T-helper 1 cell treated with Interleukin-12 subunit alpha and Interleukin-12 subunit beta and Interleukin-4 antibody, amounts not matched to agents 30 ng/mL and 1 ng/mL, for 36 hours (primary cell): ENCODE results near the gene SLC43A3. TPM values are rescaled to one million over a fixed set of nuclear protein-coding genes. Genes with fewer than 3 reads are reported as not detected.

Experiments
- intact Hi-C: fragments of 100-400 bp; cut with micrococcal nuclease; formaldehyde crosslinking; loops from one replicate; pipeline ENCODE4 v1.15.1; 2024
- total RNA-seq: library from RNA; stranded (reverse); gene quantifications from 2 replicates; pipeline ENCODE4 v1.2.3, GENCODE V29; 2022

The SLC43A3 gene
- total RNA-seq, 1 donor from 2014 or later: 52.6 TPM

DNA sequence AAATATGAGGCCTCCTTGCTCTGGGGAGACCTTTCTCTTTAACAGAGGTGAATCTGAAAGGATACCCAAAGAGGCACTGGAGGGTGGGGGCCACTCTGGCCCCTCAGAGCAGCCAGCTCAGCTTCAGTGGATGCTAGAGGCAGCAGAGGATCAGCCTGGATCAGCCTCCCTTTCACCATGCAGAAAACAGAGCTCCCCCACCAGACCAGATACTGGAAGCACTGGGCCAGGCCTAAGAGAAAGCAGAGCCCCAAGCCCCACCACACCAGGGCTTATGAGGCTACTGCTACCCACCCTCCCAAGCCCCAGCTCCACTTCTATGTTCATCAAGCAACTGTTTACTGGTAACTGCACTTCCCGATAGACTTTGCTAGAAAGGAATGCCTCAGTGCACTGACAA lies 4.0 kb upstream of the SLC43A3 start:
- intact Hi-C loops: no loop called here

DNA sequence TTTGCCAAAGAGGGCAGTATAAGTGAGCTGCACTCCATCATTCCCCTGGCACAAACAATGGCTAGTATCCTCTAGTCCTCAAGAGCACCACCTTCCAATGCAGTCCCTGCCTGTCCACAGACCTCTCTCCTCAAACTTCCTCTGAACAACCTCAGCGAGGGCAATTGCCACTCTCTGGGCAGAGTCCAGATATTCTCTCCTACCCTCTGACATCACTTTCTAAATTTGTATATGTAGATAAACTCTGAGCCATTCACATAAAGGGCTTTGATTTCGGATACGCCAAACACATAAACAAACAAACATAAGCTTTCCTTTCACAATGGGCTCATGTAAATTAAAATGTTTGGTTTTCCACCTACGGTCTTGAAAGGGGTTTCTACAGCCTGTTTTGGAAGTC lies 3.0 kb upstream of the SLC43A3 start:
- intact Hi-C loops: loop anchor here (5.0 to 10.0 kb wide), 2 partner anchors 1147 to 1715 kb away; partner anchors contain the start of genes FAM111A, LPXN and ZFP91

- intact Hi-C loops: loop anchor here (1.0 to 10.0 kb wide), 3 partner anchors 29 to 1716 kb away; partner anchors contain the start of genes FAM111A, LPXN and ZFP91
Observed at GRCh38 chr11:57428643-57429042, 1.7 kb upstream of the SLC43A3 start.

DNA sequence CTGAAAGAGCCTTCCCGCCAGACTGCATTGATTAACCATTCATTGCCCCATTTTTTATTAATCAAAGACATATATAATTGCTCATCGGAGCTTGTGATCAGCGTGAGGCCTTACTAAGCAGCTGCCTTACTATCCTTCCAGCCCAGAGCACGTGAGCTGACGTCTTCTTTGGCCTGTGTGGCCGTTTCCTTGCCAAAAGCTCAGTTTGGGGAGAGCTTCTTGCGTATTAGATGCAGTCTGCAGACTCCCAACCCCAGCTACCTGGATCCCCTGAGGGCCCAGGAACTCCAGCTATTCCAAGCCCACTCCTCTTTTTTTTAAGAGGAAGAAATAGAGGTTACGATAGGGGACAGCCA lies 784 bp upstream of the SLC43A3 start:
- intact Hi-C loops: loop anchor here (1.0 to 10.0 kb wide), 5 partner anchors 30 to 1717 kb away; partner anchors contain the start of genes FAM111A, LPXN, TIMM10 and YPEL4

GRCh38 chr11:57426439-57426928 lies 437 bp downstream of the SLC43A3 start:
- intact Hi-C loops: loop anchor here (2.0 to 10.0 kb wide), 3 partner anchors 222 to 1718 kb away; partner anchors contain the start of genes FAM111A, LPXN, YPEL4 and ZFP91

GRCh38 chr11:57425565-57426438 lies 1.1 kb downstream of the SLC43A3 start:
- intact Hi-C loops: loop anchor here (2.0 to 10.0 kb wide), 8 partner anchors 19 to 1719 kb away; partner anchors contain the start of genes CLP1, FAM111A, LPXN and YPEL4

- intact Hi-C loops: loop anchor here (1.0 to 10.0 kb wide), 9 partner anchors 18 to 1720 kb away; partner anchors contain the start of genes CLP1, FAM111A, LPXN and ZFP91
Observed at GRCh38 chr11:57424792-57425564, 1.9 kb downstream of the SLC43A3 start.

DNA sequence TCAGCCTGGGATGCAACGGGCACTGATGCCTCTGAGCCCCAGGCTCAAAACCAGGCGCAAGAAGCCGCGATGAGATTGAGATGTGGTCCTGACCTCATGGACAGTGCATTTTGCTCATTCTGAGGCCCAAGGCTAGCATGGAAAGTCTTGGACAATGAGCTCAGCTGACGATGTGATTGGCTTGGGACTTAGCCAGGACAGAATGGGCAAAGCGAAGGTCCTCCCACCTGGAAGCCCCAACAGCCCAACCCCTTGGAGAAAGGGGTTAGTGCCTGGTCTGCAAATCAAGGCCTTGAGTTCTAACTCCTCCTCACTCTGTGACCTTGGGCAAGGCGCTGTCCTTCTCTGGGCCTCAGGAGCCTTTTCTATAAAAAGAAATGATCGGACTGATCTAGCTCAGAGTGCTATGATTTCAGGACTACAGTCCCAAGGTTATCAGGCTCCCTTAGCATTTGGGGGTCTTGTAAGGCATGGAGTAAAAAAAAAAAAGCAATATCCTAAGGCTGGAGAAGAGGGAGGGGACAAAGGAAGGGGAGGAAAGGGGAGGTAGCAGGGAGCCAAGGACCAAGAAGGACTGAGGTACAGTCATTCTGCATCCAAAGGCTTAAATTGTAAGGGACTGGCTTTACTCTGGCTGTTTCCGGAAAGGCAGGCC lies 2.7 kb downstream of the SLC43A3 start:
- intact Hi-C loops: loop anchor here (1.0 to 10.0 kb wide), 8 partner anchors 17 to 1721 kb away; partner anchors contain the start of genes CLP1 and FAM111A

DNA sequence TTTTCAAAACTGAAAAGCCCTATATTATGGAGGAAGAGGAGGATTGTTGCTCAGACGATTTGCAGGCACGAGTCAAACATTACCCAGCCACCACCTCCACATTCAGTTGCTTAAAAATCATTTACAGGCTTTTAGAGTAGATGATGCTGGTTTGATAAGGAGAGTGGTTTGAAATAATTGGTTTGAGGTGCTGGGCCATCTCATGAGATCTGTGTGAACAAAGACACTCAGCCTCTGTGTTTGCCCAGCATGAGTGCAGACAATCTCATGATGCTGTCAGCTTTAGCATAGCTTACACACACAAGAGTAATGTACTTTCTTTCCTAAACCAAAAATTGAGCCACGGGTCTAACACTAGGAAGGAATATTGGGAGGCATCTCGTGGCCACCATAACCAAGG lies 4.3 kb downstream of the SLC43A3 start:
- intact Hi-C loops: loop anchor here (10.0 kb wide), 1 partner anchor 1722 kb away; the partner anchor contains the start of gene FAM111A

DNA sequence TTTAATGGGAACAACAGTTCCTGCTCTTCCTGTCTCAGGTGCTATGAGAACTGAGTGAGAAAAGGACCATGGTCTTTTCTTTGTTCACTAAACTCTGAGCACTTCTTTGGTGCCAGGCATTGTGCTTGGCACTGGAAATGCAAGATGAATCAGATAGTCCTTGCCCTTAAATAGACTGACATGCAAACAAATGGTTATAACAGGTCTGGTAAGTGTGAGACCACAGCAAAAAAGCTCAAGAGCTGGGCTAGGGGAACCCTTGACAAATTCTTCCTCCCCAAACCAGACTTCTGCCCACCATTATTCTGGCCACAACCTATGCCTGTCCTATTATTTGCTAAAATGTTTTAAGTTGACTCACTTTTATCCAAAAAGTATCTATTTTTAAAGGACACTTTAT lies 5.1 kb downstream of the SLC43A3 start:
- intact Hi-C loops: loop anchor here (10.0 kb wide), 1 partner anchor 1723 kb away; the partner anchor contains the start of gene FAM111A

DNA sequence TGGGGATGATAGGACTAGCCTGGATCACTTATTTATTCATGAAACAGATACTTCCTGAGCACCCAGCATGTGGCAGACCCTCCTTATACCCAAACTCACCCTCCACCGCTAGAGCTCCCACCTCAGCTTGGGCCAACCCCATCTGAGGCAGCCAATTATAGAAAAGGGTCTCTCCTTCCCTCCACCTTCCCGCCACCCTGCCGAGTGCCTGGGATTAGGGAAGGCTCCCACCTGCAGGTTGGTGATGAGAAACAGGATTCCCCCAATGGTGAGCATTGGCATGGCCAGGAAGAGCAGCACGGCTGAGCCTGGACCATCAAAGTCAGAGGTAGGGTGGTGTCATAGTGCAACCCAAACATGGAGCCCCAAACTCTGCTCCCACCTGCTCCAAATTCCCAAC lies 5.9 kb downstream of the SLC43A3 start:
- intact Hi-C loops: loop anchor here (10.0 kb wide), 1 partner anchor 1724 kb away; the partner anchor contains the start of gene FAM111A

DNA sequence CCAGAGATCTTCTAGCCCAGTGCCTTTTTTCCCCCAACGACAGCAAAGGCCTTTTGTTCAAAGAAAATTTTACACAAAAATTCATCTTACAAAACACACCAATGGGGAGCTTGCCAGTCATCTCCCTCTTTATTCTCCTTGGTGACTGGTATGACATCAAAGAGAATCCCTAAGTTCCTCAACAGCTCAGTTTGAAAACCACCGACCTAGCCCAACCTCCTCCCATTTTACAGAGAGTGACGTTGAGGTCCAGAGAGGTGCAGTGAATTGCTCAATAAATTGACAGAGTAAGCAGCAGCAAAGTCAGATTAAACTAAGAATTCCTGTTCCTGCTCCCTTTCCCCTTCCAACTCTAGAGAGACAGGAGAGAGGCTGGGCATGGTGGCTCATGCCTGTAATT lies 7.8 kb downstream of the SLC43A3 start:
- intact Hi-C loops: no loop called here

- intact Hi-C loops: no loop called here
Observed at GRCh38 chr11:57418131-57418530, 8.8 kb downstream of the SLC43A3 start.

DNA sequence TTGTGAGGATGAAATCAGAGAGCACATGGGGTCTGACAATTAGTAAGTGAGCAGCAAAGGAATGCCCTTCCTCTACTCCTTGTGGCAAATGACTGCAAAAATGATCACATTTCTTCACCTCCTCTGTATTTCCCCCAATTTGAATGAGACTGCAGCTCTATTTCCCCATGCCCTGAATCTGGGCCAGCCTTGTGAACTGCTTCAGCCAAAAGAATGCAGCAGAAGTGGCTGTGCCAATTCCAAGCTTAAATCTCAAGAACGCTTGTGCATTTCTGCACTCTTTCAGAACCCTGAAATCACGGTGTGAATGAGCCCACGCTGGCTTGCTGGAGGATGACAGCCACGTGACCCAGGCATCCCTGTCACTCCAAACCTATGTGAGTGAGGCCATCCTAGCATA lies 9.9 kb downstream of the SLC43A3 start:
- intact Hi-C loops: no loop called here

- intact Hi-C loops: no loop called here
Observed at GRCh38 chr11:57416436-57416835, 10.5 kb downstream of the SLC43A3 start.

- intact Hi-C loops: no loop called here
Observed at GRCh38 chr11:57414612-57415212, 12.2 kb downstream of the SLC43A3 start.

- intact Hi-C loops: no loop called here
Observed at GRCh38 chr11:57413681-57414080, 13.2 kb downstream of the SLC43A3 start.

DNA sequence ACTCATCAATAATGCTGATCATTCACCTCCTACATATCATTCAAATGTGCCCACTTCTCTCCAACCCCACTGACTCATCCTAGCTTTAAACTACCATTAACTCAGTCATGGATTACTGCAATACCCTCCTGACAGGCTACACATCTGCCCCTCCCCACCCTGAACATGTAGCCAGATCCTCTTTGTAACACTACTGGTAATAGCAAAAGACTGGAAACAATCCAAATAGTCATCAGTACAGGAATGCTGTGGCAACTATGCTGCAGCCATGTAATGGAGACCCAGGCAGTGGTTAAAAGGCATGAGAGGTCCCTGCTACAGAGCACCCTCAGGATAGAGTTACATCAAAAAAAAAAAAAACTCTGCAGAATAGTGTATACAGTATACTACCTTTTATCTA lies 16.6 kb downstream of the SLC43A3 start:
- intact Hi-C loops: no loop called here

DNA sequence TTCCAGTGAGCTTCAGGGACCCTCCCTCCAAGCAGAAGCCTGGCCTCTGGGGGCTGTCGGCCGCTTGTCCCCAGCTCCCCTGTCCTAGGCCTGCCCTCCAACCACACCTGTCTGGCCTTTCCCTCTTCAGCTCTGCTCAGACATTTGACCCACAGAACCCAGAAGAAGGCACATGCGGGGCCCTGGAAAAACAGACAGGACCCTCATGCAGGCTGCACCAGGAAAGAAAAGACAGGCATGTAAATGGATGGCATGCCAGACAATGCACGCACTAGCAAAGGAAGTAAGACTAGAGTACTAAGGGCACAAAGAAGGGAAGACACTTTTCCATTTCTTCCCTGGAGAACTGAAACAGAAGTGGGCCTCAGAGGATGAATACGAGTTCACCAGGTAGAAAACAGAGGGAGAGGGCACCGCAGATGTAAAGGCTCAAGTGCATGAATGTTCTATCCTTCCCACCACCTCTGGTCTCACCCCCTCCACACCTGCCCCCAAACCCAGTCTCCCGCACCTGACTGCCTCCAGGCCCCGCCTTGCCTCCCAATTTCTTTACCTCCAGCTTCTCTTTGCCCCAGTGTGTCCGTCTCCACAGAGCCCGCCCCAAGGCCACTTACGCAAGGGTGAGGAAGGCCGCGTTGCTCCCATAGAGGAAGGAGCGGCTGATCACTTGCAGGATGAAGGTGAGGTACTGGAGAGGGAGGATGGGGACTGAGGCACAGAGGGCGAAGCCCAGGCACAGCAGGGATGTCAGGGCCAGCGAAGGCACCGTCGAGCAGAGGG lies 17.4 kb downstream of the SLC43A3 start:
- intact Hi-C loops: no loop called here

- intact Hi-C loops: no loop called here
Observed at GRCh38 chr11:57408771-57409170, 18.1 kb downstream of the SLC43A3 start.
